Measurements from ENCODE around the gene STOX1.
"Not testable (repeated sequence)": the region's sequence is repeated elsewhere in the genome, so short reads cannot be mapped to it uniquely, and the experiment has no call there.

The STOX1 gene, protein sequence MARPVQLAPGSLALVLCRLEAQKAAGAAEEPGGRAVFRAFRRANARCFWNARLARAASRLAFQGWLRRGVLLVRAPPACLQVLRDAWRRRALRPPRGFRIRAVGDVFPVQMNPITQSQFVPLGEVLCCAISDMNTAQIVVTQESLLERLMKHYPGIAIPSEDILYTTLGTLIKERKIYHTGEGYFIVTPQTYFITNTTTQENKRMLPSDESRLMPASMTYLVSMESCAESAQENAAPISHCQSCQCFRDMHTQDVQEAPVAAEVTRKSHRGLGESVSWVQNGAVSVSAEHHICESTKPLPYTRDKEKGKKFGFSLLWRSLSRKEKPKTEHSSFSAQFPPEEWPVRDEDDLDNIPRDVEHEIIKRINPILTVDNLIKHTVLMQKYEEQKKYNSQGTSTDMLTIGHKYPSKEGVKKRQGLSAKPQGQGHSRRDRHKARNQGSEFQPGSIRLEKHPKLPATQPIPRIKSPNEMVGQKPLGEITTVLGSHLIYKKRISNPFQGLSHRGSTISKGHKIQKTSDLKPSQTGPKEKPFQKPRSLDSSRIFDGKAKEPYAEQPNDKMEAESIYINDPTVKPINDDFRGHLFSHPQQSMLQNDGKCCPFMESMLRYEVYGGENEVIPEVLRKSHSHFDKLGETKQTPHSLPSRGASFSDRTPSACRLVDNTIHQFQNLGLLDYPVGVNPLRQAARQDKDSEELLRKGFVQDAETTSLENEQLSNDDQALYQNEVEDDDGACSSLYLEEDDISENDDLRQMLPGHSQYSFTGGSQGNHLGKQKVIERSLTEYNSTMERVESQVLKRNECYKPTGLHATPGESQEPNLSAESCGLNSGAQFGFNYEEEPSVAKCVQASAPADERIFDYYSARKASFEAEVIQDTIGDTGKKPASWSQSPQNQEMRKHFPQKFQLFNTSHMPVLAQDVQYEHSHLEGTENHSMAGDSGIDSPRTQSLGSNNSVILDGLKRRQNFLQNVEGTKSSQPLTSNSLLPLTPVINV

DNA sequence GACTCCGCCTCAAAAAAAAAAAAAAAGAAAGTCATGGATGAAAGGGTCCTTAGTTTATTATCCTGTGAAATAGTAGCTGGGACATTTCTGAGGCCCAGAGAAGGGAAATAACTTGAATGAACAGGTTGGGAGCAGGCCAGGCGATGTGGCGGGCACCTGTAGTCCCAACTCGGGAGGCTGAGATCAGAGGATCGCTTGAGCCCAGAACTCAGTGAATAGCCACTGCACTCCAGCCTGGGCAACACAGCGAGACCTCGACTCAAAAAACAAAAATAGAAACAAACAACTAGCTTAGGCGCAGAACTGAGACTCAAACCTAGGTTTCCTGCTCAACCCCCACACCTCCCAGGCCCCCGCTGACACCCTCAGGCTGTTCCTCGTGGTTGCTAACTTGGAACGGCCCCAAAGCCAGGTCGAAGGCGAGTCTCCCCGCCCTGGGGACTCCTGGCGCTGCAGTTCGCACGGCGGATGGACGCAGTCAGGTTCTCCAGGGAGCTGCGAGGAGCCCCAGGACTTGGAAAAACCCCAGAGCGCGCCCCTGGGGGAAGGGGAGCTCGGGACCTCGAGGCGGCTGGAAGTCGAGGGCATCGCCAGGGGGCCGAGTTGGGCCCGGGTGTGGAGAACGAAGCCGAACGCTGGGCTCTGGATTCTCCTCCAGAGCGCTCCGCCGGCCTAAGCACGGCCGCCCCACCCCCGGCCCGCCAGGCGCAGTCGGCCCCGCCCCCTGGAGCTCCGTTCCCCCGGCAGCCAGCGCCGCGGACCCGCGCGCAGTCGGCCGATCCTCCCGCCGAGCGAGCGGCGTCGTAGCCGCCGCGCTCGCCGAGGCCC lies at the start of gene STOX1:
Gene STOX1, plus strand, starts transcription at position 768 of the 828 bp plus-strand sequence. CDS start 93 bp downstream, outside the sequence.
- peak; percentile 30 for DNase-seq (ENCODE audit: low spot score)

DNA sequence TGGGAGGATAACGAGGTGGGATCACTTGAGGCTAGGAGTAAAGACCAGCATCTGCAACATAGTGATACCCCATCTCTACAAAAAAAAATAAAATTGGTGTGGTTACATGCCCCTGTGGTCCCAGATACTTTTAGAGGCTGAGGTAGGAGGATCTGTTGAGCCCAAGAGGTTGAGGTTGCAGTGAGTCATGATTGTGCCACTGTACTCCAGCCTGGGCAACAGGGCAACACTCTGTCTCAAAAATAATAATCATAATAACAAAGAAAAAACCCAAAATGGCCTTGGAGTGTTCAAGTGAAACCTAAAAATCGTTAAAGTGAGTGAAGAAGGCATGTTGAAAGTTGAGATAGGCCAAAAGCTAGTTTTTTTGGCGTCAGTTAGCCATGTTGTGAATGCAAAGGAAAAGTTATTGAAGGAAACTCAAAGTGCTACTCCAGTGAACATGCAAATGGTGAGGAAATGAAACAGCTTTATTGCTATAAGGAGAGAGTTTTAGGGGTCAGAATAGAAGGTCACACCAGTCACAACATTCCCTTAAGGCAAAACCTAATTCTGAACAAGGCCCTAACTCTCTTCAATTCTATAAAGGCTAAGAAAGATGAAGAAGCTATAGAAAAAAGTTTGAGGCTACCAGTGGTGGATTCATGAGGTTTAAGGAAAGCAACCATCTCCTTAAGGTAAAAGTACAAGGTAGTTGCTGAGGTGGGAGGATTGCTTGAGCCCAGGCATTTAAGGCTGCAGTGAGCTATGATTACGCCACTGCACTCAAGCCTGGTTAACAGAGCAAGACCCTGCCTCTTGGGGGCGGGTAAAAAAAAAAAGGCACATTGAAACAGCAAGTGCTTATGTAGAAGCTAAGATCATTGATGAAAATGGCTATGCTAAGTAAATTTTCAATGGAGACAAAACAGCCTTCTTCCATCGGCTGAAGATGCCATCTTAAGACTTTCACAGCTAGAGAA lies 45.4 kb upstream of the STOX1 start:
- DNase-seq (ENCODE audit: low spot score) = no peak

DNA sequence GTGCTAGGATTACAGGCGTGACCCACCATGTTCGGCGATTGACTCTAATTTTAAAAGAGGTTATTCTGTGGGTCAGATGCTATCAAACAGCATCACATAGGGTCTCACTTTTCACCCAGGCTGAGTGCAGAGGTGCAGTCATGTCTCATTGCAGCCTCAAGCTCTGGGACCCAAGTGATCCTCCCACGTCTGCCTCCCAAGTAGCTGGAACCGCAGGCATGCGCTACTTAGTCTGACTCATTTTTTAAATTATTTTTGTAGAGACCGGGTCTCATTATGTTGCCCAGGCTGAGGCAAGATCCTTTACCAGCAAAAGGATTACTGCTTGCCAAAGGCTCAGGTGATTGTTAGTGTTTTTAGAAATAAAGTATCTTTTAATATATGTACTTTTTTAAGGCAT lies 42.9 kb upstream of the STOX1 start:
- no peak for DNase-seq (ENCODE audit: low spot score)

DNA sequence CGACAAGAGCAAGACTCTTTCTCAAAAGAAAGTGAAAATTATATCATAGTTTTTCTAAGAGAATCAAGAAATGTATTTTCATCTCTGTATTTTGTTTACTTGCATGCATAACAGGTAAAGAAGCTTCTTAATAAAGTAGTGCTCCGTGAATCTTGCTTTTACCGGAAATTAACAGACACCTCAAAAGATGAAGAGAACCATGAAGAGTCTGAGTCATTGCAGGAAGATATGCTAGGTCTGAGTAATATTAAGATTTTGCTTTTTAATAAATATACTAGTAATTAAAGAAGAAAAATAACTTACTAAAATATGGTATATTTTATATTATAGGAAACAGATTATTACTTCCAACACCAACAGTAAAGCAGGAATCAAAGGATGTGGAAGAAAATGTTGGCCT lies 39.5 kb upstream of the STOX1 start:
- DNase-seq (ENCODE audit: low spot score) = no peak

DNA sequence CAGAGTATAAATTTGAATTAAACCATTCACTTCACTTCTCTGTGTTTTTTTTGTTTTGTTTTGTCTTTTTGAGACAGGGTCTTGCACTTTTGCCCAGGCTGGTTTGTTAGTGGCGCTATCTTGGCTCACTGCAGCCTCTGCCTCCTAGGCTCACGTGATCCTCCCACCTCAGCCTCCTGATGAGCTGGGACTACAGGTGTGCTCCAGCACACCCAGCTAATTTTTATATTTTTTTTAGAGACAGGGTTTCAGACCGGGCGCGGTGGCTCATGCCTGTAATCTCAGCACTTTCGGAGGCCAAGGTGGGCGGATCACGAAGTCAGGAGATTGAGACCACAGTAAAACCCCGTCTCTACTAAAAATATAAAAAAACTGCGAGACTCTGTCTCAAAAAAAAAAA lies 36.9 kb upstream of the STOX1 start:
- no peak for DNase-seq (ENCODE audit: low spot score)

DNA sequence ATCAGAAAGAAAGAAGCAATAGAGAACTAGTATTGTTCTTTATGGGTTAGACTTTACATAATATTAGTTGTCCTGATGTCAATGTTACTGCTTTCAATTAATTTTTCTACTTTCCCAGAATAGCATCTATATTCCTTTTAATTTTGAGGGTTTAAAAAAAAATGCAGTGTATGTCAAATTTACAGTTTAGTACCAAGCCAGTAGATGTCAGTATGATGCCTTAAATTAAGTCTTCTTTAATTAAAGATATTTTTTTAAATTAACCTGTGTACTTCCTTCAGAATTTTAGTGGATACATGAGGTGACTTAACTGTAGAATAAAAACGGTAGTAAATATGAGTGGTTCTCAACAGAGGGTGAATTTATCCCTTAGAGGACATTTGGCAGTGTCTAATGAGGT lies 35.2 kb upstream of the STOX1 start:
- DNase-seq (ENCODE audit: low spot score) = no peak

DNA sequence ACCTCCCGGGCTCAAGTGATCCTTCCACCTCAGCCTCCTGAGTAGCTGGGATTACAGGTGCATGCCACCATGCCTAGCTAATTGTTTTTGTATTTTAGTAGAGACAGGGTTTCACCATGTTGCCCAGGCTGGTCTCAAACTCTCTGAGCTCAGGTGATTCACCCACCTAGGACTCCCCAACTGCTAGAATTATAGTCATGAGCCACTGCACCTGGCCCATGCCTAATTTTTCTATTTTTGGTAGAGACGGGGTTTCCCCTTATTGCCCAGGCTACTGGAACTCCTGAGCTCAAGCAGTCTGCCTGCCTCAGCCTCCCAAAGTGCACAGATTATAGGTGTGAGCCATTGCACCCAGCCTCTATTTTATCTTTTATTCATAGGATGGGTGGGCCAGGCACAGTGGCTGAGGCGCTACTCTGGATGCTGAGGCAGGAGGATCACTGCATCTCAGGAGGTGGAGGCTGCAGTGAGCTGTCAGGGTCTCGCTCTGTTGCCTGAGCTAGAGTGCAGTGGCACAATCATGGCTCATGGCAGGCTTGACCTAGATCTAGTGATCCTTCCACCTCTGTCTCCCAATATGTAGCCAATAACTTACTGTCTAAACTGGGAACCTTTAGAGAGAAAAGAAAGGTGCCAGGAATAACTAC lies 31.3 kb upstream of the STOX1 start:
- no peak for DNase-seq (ENCODE audit: low spot score)

DNA sequence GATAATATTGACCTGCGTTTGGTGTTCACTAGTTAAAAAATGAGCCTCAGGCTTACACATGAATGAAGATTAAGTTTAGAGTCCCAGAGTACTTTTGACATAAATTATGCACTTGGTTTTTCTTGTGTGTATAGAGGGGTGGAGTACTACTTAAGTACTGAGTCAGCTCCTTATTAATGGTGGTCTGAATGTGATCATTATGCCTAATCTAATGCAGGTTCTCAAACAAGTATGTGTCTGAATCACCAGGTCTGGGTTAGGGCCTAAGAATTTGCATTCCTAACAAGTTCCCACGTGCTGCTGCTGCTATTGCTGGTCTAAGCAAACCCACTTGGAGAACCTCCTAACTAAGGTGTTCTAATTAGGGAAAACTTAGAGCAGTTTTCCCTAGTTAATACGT lies 30.7 kb upstream of the STOX1 start:
- no peak for DNase-seq (ENCODE audit: low spot score)

DNA sequence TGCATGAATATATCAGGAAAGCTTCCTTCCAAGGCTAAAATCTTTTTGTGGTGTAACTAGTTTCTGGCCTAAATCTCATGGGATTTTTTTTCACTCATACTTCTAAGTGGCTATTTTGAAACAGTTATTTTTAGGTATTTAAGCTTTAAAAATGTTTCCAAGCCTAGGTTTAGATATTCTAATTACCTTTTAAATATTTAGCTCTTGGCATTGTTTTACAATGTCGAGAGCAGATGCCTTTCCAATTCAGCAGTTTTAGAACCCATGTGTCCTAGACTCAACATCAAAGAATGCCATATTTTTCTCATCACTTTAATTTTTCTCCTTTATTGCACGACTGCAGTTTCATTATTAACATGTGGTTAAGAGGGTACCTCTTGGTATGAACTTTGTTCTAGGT lies 27.1 kb upstream of the STOX1 start:
- DNase-seq (ENCODE audit: low spot score) = no peak

DNA sequence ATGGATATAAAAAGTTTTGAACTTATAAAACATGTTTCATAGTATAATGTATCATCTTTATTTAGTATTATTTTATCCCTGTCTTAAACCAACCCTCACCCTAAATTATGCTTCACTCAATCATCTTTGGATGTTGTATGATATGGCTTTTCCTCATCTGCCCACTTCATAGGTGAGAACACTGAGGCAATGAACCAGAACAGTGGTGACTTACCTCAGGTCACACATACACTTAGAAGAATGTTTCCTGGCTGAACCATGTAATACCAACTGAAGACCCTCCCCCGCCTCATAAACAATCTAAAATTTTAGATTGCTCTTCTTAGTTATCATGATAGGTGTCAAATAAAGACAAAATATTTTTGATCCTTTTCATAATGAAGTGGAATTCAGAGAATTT lies 22.6 kb upstream of the STOX1 start:
- DNase-seq (ENCODE audit: low spot score) = no peak

DNA sequence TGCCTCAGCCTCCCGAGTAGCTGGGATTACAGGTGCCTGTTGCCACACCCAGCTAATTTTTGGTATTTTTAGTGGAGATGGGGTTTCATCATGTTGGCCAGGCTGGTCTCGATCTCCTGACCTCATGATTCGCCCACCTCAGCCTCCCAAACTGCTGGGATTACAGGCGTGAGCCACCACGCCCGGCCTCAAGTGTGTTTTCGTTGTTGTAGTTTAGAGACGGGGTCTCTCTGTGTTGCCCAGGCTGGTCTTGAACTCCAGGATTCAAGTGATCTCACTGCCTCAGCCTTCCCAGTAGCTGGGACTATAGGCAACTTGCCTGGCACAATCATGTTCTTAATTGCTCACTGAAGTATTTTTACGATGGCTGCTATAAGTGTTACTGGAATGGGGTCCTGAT lies 16.5 kb upstream of the STOX1 start:
- not testable (repeated sequence) for DNase-seq (ENCODE audit: low spot score)

DNA sequence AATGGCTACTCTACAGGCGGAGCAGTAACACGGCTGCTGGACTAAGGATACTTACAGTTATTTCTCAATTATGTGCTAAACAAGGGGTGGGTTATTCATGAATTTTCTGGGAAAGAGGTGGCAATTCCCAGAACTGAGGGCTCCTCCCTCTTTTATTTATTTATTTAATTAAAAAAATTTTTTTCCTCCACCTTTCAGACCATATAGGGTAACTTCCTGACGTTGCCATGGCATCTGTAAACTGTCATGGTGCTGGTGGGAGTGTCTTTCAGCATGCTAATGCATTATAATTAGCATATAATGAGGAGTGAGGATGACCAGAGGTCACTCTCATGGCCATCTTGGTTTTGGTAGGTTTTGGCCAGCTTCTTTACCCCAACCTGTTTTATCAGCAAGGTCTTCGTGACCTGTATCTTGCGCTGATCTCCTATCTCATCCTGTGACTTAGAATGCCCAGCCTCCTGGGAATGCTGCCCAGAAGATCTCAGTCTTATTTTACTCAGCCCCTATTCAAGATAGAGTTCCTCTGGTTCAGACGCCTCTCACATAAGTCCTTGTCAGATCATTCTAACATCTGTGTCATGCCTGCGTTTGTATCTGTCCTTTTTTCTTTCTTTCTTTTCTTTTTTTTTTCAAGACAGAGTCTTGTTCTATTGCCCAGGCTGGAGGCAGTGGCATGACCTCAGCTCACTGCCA lies 15.9 kb upstream of the STOX1 start:
- no peak for DNase-seq (ENCODE audit: low spot score)

DNA sequence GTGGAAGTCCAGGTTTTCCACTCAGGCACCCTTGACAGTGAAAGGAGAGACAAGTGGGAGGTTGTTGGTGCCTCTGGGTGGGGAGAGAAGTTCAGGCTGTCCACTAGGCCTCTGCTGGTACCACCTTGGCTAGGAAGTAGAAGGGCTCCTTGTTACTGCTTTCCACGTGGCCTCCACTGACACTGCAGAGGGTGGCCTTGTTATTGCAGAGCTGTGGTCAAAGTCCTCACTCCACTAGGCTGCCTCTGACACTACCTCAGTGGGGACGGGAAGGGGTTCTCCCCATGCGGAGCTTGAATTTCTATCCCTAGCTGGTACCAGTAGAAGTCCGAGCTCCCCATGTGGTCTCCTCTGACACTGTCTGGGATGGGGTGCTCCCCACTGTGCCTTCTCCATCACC lies 14.9 kb upstream of the STOX1 start:
- DNase-seq (ENCODE audit: low spot score) = no peak

DNA sequence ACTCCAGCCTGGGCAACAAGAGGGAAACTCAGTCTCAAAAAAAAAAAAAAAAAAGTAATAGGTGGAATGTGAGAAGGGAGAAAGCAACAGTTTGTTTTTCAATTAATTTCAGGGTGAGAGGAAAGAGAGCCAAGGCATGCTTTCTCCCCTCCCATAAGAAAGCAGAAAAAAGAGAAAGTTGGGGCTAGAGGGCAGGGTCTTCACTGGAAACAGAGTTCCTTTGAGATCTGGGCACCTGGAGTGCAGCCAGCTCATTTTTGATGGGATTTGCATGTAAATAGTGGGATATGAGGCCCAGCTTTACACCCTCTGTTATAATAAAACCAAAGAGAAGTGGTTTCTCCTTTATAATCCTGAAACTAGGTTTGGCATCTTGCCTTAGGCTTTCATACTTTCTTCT lies 13.8 kb upstream of the STOX1 start:
- DNase-seq (ENCODE audit: low spot score) = no peak

DNA sequence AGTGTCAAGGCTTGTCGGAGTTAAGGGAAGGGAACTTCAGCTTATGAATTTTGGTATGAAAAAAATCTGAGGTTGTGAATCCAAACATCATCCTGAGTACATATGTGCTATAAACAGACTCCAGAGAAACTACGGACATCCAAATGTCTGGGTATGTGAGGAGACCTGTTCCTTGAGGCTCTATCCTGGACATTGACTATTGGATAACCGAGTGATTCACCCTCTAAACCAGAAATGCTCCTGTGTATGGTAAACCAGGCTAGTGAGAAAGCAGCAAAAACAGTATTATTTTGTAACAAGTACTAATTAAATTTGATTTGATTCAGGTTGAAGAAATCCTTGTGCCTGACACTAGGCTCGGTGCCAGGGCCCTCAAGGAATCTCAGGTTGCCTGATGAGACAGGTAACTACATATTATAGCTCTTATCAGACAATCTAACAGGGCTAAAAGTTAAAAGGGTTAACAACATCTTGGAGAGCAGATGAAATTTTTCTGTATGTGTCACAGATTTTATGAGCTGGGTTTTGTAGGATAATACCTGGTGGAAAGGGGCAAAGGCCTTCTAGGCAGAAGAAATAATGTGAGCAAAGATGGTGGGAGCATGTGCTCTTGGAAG lies 10.4 kb upstream of the STOX1 start:
- no peak for DNase-seq (ENCODE audit: low spot score)

DNA sequence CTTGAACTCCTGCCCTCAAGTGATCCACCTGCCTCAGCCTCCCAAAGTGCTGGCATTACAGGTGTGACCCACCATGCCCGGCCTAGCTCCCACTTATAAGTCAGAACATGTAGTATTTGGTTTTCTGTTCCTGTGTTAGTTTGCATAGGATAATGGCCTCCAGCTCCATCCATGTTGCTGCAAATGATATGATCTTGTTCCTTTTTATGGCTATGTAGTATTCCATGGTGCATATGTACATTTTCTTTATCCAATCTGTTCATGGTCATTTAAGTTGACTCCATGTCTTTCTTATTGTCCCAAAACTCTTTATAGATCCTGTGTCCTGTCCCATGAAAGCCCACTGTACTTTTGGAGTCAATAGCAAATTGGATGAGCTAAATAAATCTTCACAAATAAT lies 7.0 kb upstream of the STOX1 start:
- DNase-seq (ENCODE audit: low spot score) = not testable (repeated sequence)

DNA sequence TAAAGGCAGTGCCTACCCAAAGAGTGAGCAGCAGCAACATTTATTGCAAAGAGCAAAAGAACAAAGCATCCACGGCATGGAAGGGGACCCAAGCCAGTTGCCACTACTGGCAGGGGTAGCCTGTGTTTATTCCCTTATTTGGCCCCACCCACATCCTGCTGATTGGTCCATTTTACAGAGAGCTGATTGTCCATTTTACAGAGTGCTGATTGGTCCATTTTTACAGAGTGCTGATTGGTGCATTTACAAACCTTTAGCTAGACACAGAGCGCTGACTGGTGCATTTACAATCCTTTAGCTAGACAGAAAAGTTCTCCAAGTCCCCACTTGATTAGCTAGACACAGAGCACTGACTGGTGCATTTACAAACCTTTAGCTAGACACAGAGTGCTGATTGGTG lies 4.7 kb upstream of the STOX1 start:
- not testable (repeated sequence) for DNase-seq (ENCODE audit: low spot score)

DNA sequence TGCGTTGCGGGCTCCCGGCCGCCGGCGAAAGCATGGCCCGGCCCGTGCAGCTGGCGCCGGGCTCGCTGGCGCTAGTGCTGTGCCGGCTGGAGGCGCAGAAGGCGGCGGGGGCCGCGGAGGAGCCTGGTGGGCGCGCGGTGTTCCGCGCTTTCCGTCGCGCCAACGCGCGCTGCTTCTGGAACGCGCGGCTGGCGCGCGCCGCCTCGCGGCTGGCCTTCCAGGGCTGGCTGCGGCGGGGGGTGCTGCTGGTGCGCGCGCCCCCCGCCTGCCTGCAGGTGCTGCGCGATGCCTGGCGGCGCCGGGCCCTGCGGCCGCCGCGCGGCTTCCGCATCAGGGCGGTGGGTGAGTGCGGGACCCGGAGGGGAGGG lies 245 bp downstream of the STOX1 start:
- not testable (repeated sequence) for DNase-seq (ENCODE audit: low spot score)

DNA sequence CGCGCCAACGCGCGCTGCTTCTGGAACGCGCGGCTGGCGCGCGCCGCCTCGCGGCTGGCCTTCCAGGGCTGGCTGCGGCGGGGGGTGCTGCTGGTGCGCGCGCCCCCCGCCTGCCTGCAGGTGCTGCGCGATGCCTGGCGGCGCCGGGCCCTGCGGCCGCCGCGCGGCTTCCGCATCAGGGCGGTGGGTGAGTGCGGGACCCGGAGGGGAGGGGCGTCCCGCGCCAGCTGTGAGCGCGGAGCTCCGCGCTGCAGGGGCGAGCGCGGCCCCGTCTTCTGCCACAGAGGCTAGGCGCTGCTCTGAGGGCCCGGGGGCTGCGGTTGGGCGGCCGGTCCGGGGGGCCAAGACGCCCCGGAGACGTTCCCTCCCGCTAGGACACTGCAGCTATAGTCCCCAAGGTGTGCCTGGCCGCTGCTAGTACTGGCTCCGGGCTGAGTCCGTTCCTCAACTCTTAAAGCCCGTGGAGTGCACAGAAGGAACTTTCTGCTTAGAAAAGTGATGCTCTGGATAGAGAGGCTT lies 811 bp downstream of the STOX1 start:
- peak; percentile 23 for DNase-seq (ENCODE audit: low spot score)
